Measurements from ENCODE around the gene MAGT1. TPM values are rescaled to one million over a fixed set of nuclear protein-coding genes. Genes with fewer than 3 reads are reported as not detected.

Gene MAGT1
- total RNA-seq, 1 donor from 2014 or later, result 70.0 TPM

DNA sequence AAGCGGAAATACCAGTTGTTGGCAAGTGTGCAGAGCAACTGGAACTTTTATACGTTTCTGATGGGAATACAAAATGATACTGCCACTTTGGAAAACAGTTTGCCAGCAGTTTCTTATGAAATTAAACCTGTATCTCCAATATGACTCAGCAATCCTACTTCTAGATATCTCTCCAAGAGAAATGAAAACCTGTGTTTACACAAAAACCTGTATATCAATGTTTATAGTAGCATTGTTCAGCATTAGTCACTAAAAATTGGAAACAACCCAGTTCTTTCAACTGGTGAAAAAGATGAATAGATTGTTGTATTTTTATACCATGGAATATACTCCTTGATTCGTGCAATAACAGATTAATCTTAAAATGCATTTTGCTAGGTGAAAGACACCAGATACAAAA is 42.1 kb upstream of the MAGT1 start:
- Histone ChIP-seq H3K9me3 (ENCODE audit: low read depth) (no peaks in the 10 kb centered on the region), H3K4me1 (no peaks in the 10 kb centered on the region), H3K9ac (no peak overlapping the region), H3K79me2 (ENCODE audit: low read depth) (no peaks in the 10 kb centered on the region), H4K20me1 (ENCODE audit: low read depth) (no peaks in the 10 kb centered on the region), H3K4me2 (no peak overlapping the region), H3K27me3 (no peaks in the 10 kb centered on the region), H3K4me3 (no peak overlapping the region), H2AFZ (replicated peaks) (no peak overlapping the region), H3F3A (ENCODE audit: low read depth) (no peaks in the 10 kb centered on the region), H3K36me3 (no peaks in the 10 kb centered on the region), H3K27ac (no peak overlapping the region)
- Mint-ChIP-seq H3K9me3 (peaks cover 4% of the 10 kb centered on the region), H3K36me3 (no peaks in the 10 kb centered on the region), H3K4me3 (no peak overlapping the region), H3K4me1 (no peaks in the 10 kb centered on the region), H3K27ac (no peak overlapping the region), H3K27me3 (ENCODE audit: insufficient read depth, low read depth) (no peaks in the 10 kb centered on the region)
- TF ChIP-seq EZH2phosphoT487 (IDR thresholded peaks at IDR 0.05), result no peak
- TF ChIP-seq EZH2 (IDR thresholded peaks at IDR 0.05), result no peak
- TF ChIP-seq, protein P1, sequence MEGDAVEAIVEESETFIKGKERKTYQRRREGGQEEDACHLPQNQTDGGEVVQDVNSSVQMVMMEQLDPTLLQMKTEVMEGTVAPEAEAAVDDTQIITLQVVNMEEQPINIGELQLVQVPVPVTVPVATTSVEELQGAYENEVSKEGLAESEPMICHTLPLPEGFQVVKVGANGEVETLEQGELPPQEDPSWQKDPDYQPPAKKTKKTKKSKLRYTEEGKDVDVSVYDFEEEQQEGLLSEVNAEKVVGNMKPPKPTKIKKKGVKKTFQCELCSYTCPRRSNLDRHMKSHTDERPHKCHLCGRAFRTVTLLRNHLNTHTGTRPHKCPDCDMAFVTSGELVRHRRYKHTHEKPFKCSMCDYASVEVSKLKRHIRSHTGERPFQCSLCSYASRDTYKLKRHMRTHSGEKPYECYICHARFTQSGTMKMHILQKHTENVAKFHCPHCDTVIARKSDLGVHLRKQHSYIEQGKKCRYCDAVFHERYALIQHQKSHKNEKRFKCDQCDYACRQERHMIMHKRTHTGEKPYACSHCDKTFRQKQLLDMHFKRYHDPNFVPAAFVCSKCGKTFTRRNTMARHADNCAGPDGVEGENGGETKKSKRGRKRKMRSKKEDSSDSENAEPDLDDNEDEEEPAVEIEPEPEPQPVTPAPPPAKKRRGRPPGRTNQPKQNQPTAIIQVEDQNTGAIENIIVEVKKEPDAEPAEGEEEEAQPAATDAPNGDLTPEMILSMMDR (IDR thresholded peaks at IDR 0.05), result no peak
- DNase-seq (ENCODE audit: low spot score), result no peak

DNA sequence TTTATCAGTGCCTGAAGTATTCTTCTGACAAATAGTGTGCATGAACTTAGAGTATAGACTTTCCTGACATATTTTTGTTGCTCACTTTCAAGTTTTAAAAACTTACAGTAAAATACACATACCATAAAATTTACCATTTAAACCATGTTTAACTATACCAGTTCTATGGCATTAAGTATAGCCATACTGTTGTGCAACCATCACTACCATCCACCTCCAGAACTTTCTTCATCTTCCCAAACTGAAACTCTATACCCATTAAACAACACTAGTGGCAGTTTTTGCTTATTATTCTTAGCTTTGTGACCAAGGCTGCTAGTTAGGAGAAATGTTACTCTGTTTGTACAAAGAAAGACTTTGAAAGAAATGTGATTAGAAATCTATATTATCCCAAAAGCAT is 41.1 kb upstream of the MAGT1 start:
- H3F3A ChIP-seq (ENCODE audit: low read depth), result no peaks in the 10 kb centered on the region
- H3K27ac ChIP-seq, result no peak overlapping the region
- Mint-ChIP-seq H3K36me3 (no peaks in the 10 kb centered on the region), H3K27ac (no peak overlapping the region), H3K9me3 (peaks cover 4% of the 10 kb centered on the region), H3K27me3 (ENCODE audit: insufficient read depth, low read depth) (no peaks in the 10 kb centered on the region), H3K4me1 (no peaks in the 10 kb centered on the region), H3K4me3 (no peak overlapping the region)
- H2AFZ ChIP-seq (replicated peaks), result no peak overlapping the region
- no peak for TF ChIP-seq EZH2phosphoT487 (IDR thresholded peaks at IDR 0.05)
- TF ChIP-seq, protein P1 (IDR thresholded peaks at IDR 0.05), result no peak
- TF ChIP-seq EZH2 (IDR thresholded peaks at IDR 0.05), result no peak
- no peaks in the 10 kb centered on the region for H3K4me1 ChIP-seq
- no peaks in the 10 kb centered on the region for H3K79me2 ChIP-seq (ENCODE audit: low read depth)
- no peaks in the 10 kb centered on the region for H3K36me3 ChIP-seq
- no peaks in the 10 kb centered on the region for H4K20me1 ChIP-seq (ENCODE audit: low read depth)
- DNase-seq (ENCODE audit: low spot score), result no peak
- H3K4me2 ChIP-seq, result no peak overlapping the region
- H3K9ac ChIP-seq, result no peak overlapping the region
- no peak overlapping the region for H3K4me3 ChIP-seq
- no peaks in the 10 kb centered on the region for H3K9me3 ChIP-seq (ENCODE audit: low read depth)
- H3K27me3 ChIP-seq, result no peaks in the 10 kb centered on the region

DNA sequence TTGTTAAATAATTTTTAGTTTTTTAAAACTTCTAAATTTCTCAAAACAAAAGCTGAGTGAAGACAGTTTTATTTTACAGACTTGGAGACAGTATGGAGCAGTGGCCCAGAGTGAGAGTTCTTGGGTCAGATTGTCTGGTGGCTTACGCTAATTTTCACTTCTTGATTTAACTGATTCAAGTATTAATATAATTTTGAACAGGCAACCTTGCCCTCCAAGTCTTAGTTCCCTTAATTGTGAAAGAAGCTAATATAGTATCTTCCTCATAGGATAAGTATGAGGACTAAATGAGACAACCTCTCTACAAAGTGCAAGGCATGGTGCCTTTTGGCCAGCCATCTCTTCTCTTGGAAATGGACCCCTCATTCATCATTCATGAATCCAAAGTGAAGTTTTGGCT is 40.7 kb upstream of the MAGT1 start:
- Histone ChIP-seq H3K4me1 (no peaks in the 10 kb centered on the region), H3K9ac (no peak overlapping the region), H3K79me2 (ENCODE audit: low read depth) (no peaks in the 10 kb centered on the region), H3K9me3 (ENCODE audit: low read depth) (no peaks in the 10 kb centered on the region), H3F3A (ENCODE audit: low read depth) (no peaks in the 10 kb centered on the region), H3K27ac (no peak overlapping the region), H2AFZ (replicated peaks) (no peak overlapping the region), H3K4me2 (no peak overlapping the region), H3K36me3 (no peaks in the 10 kb centered on the region), H4K20me1 (ENCODE audit: low read depth) (no peaks in the 10 kb centered on the region), H3K27me3 (no peaks in the 10 kb centered on the region), H3K4me3 (no peak overlapping the region)
- Mint-ChIP-seq H3K4me1 (no peaks in the 10 kb centered on the region), H3K27ac (no peak overlapping the region), H3K4me3 (no peak overlapping the region), H3K27me3 (ENCODE audit: insufficient read depth, low read depth) (no peaks in the 10 kb centered on the region), H3K36me3 (no peaks in the 10 kb centered on the region), H3K9me3 (peaks cover 6% of the 10 kb centered on the region)
- TF ChIP-seq, protein P1 (IDR thresholded peaks at IDR 0.05), result no peak
- TF ChIP-seq EZH2 (IDR thresholded peaks at IDR 0.05), result no peak
- no peak for TF ChIP-seq EZH2phosphoT487 (IDR thresholded peaks at IDR 0.05)
- DNase-seq (ENCODE audit: low spot score), result no peak
